HG03342 (cell line): ENCODE data around the gene TMEM238L.
"Not testable (repeated sequence)": the region's sequence is repeated elsewhere in the genome, so short reads cannot be mapped to it uniquely, and the experiment has no call there.

ENCODE experiments used
- ATAC-seq: cut with Tn5 transposase; IDR thresholded peaks from one replicate; pipeline ENCODE4 v1.9.1; 2021; ENCODE audit warnings: mild to moderate bottlenecking, moderate library complexity; ENCODE audit not compliant: unreplicated experiment

Gene TMEM238L

GRCh38 chr17:10803830-10804475, at the start of gene TMEM238L:
TSS of gene TMEM238L (minus strand) at chr17:10804099. CDS start at chr17:10803963, 136 bp downstream.
- ATAC-seq, result no peak

GRCh38 chr17:10846636-10847035, 42.7 kb upstream of the TMEM238L start:
- ATAC-seq, result not testable (repeated sequence)

DNA sequence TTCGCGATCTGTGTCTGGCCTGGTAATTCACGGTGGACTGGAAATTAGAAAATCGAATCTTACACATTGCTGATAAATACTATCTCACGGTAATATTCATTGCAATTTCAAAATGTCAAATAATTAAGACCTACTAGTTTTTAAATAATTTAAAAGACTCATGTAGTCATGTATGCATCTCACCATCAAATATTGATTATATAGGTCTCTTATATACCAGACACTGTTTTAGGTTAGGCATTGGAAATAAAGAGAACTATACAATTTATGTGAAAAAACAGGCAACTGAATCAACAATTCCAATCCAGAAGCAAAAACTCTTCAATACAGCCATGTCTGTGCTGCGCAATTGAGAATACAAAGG, 41.5 kb upstream of the TMEM238L start:
- ATAC-seq, result no peak

- peak; percentile 90 for ATAC-seq
Measured at GRCh38 chr17:10844621-10845387, 40.9 kb upstream of the TMEM238L start.

- ATAC-seq, result no peak
Measured at GRCh38 chr17:10843811-10844210, 39.9 kb upstream of the TMEM238L start.

- no peak for ATAC-seq
Measured at GRCh38 chr17:10842658-10843057, 38.8 kb upstream of the TMEM238L start.

DNA sequence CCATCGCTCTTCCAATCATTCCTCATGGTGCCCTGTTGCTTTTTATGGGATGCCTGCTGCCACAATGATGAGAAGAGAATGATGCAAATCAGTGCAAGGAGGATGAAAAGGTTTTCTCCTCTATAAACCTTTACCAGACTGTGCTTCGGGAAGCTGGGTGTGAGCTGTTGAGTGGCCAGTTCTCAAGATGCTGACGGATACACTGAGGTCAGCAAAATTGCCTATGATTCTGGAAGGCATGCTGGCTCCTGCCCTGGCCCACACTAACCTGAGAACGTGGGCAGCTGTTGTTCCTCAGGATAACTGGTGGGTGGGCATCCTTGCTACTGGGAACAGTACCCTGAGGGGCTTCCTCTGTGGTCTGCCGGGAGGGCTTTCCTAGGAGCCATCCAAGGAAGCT, 34.8 kb upstream of the TMEM238L start:
- ATAC-seq, result no peak

- ATAC-seq, result no peak
Measured at GRCh38 chr17:10837921-10838320, 34.0 kb upstream of the TMEM238L start, which contains the start of gene PIRT. TSS of gene PIRT (minus strand) at chr17:10838087. CDS start at chr17:10825645, 12,442 bp downstream.

- no peak for ATAC-seq
Measured at GRCh38 chr17:10836966-10837590, 33.2 kb upstream of the TMEM238L start.

DNA sequence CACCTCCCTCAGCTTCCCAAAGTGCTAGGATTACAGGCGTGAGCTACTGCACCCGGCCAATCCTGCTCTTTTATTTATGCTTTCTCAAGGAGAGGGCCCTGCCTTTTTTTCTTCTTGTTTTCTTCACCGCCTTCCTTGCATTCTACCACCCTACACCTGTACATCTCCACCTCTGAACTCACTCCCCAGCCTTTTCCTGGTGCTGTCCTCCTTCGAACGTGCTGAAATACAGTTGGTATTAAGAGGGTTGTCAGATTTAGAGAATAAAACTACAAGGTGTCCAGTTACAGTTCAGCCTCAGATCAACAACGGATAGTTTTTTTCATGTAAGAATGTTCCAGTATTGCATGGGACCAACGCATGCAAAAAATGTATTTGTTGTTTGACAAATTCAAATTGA, 32.2 kb upstream of the TMEM238L start:
- ATAC-seq, result no peak

DNA sequence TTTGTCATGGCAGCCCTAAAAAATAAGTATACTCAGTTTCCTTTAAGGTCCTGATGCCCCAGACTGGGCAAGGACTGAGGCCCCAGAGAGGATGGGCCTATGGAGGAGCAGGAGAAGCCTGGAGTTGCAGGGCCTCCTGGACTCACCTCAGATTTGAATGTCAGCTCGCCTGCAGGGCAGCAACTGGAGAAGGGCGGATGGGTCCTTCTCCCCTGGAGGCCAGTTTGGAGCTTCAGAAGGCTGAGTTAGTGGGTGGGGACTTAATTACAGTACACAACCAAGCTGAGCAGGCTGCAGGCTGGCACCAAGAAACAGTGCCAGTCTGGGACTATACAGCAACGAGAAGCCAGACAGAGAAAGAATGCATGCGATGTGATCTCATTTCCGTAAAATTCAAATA, 27.8 kb upstream of the TMEM238L start:
- no peak for ATAC-seq

DNA sequence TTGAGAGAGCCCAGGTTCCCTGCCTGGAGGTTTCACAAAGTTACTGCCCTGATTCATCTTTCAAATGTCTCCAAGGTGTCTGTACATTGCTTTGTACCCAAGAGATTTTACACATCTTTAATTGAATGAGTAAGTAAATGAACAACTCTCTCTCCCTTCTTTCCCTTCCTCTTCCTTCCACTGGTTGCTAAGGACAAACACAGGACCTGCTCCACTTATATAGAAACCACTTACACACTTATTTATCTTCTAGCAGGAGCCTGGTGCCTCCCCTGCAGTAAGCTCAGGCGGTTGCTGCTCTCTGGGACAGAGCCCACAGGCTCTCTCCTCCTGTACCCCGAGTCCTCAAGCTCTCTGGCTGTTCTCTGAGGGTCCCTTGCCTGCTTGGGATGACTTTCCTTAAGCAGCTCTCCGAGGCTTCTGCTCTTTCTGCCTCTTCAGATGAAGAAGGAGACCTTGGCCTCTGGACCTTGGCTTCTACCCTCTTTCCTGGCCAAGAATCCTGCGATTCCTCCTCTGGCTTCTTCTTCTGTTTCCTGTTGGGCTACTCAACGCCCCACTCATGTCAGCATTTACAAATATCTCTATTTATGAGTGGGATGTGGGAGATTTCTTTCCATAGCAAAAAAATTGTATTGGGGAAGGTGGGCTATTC, 24.1 kb upstream of the TMEM238L start:
- ATAC-seq, result no peak

GRCh38 chr17:10824874-10825273, 21.0 kb upstream of the TMEM238L start:
- no peak for ATAC-seq

- ATAC-seq, result no peak
Measured at GRCh38 chr17:10821770-10822169, 17.9 kb upstream of the TMEM238L start.

DNA sequence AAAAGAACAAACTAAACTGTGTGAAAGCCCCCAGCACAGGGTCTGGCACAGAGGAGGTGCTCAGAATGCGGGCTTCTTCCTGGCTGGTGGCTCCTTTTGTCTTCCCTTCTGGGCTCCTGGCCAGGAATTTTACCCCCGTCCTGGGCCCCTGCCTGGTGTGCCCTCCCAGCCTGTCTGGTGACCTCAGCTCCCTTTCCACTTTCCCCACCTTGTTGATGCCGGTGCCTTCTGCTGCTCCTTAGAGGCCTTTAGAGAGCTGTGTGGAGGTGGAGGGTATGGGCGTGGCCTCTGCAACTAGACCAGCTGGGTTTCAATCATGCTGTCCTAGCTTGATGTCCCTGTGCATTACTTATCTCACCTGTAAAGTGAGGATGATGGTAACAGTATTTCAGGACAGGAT, 17.2 kb upstream of the TMEM238L start:
- no peak for ATAC-seq

DNA sequence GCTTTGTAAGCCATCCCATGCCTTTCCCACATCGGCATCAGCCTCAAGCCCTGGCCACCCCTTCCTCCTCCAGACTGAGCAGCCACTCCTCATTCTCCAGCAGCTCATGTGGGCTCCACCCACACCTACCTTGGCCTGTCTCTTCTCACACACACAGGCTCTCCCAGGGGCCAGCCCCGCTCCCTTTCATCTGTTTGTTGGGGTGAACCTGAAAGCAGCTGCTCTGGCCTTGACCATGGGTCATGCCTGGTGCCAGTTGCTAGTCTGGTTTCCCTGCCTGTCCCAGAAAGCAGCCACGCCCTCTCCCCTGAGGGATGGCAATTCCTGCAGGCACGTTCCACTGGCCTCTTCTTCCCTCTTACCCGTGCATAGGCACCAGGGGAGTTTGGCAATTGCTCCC, 11.4 kb upstream of the TMEM238L start:
- ATAC-seq, result no peak

DNA sequence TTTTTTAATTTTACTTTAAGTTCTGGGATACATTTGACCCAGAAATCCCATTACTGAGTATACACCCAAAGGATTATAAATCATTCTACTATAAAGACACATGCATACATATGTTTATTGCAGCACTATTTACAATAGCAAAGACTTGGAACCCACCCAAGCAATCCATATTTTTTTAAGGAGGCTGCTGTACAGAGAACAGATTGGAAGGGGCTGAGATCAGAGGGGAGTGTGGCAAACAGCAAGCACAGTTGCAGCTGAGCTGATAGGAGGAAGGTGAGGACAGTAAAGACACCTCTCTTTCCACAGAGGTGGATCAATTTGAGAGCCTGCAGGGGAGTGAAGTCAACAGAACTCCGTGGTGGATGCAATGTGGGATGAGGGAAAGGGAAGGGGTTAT, 10.2 kb upstream of the TMEM238L start:
- ATAC-seq, result no peak

DNA sequence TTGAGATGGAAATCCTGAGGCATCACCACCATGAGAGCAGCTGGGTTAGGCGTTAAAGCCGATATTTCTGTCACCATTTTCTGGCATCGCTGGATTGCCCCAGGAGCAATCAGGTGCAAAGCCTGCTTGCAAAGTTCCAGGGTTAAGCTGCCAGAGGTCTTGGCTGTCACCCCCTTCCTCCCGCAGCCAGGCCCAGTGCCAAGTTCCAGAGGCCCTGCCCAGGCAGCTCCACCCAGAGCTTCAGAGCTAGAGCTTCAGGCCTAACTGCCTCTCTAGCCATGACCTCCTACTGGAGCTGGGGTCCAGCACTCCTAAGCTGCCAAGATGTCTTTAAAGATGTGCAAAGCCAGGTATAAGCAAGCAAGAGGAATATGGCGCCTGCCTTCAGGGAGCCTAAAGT, 8.8 kb upstream of the TMEM238L start:
- no peak for ATAC-seq

DNA sequence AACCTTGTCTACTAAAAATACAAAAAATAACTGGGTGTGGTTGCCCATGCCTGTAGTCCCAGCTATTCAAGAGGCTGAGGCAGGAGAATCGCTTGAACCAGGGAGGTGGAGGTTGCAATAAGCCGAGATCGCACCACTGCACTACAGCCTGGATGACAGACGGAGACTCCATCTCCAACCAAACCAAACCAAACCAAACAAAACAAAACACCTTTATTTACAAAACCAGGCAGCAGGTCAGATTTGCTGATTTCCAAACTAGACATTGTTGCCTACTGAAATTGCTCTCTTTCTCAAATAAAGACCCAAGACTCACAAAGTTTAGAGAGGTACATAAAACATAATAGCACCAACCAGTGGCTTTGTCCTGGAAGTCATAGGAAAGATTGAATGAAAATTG, 5.7 kb upstream of the TMEM238L start:
- ATAC-seq, result no peak

DNA sequence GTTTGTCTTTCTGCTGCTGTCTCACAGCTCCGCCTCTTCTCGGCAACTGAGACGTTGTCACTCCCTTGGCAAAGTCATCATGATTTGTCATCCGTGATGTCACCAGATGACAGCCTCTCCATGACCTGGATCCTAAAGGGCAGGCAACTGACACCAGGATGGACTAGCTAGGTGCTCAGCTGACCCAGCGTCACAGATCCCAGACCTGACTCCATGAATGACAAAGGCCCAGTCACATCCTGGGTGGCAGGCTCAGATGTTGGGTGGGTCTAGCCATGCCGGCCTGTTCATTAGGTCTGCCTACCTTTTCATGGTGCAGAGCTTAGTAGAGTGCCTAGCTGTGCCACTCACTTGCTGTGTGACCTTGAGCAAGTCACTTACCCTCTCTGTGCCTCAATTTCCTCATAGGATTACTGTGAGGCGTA, 3.8 kb upstream of the TMEM238L start:
- ATAC-seq, result no peak

- ATAC-seq, result no peak
Measured at GRCh38 chr17:10806545-10807262, 2.8 kb upstream of the TMEM238L start.
